Measurements from ENCODE around the gene SLC16A10.

- TF ChIP-seq MAFK (IDR thresholded peaks at IDR 0.05; ENCODE audit: low read depth, low read length) (peak; percentile 37; the same call in 1 of the 2 replicates), CTCF (conservative IDR thresholded peaks at IDR 0.05; ENCODE audit: low read depth, low read length) (no peak), FOS (IDR thresholded peaks at IDR 0.05; ENCODE audit: low read depth, low read length) (no peak), RCOR1 (IDR thresholded peaks at IDR 0.05; ENCODE audit: insufficient replicate concordance, low read length) (no peak), ELK1 (IDR thresholded peaks at IDR 0.05; ENCODE audit: borderline replicate concordance, low read depth, low read length) (no peak)
Measured at GRCh38 chr6:111212625-111213024, 125.3 kb downstream of the SLC16A10 start.
